Tibial artery (tissue), 4 donors: ENCODE measurements around the gene SLC39A6.

Experiments used
- DNase-seq, 2 donors: peaks; one replicate each; pipeline ENCODE4 v3.0.0-alpha.2; 2019
- H3K27ac ChIP-seq, 2 donors: fragments of 200-600 bp; sonication (generic) in 1 of 2; 1 replicate in 1 of 2; 2 replicates in 1 of 2; pipeline ENCODE4 v1.5.1; 2018 to 2019; ENCODE audit warnings: mild to moderate bottlenecking in 1 of 2
- H3K27me3 ChIP-seq, 2 donors: fragments of 200-600 bp; sonication (generic) in 1 of 2; one replicate each; pipeline versions ENCODE4 v1.5.1 to v1.6.0; 2016 to 2019
- H3K36me3 ChIP-seq, 3 donors: fragments of 200-600 bp; sonication (generic) in 2 of 3; one replicate each; pipeline ENCODE4 v1.5.1; 2016 to 2019; ENCODE audit warnings: mild to moderate bottlenecking in 2 of 3
- H3K4me1 ChIP-seq, 4 donors: fragments of 200-600 bp; sonication (generic) in 2 of 4; 1 replicate in 3 of 4; 2 replicates in 1 of 4; pipeline ENCODE4 v1.5.1; 2016 to 2019
- H3K4me3 ChIP-seq, 2 donors: fragments of 200-600 bp; sonication (generic) in 1 of 2; 1 replicate in 1 of 2; 2 replicates in 1 of 2; pipeline ENCODE4 v1.5.1; 2018 to 2019; ENCODE audit warnings: mild to moderate bottlenecking in 2 of 2
- H3K9me3 ChIP-seq, 3 donors: fragments of 200-600 bp; sonication (generic) in 1 of 3; one replicate each; pipeline ENCODE4 v1.5.1; 2016 to 2019
- CTCF ChIP-seq, 2 experiments: fragments of 200-600 bp in 1 of 2; fragments of 450-650 bp in 1 of 2; IDR thresholded peaks; one replicate each; pipeline ENCODE4 v1.5.1; 2017 to 2019; ENCODE audit warnings: antibody characterized with exemption in 2 of 2, mild to moderate bottlenecking in 1 of 2, moderate library complexity in 1 of 2
- intact Hi-C: fragments of 100-400 bp; cut with DNase I; formaldehyde crosslinking; loops from one replicate; pipeline ENCODE4 v1.15.0; 2023; ENCODE audit warnings: low total_unique reads

SLC39A6 gene

GRCh38 chr18:36128907-36129299 is 237 bp downstream of the SLC39A6 start:
- DNase-seq = no peak
- Histone ChIP-seq H3K36me3 (peaks cover 5 to 19% (median 9%) of the 10 kb centered on the region in 3 donors), H3K27me3 (no peaks in the 10 kb centered on the region), H3K27ac (peak overlapping the region; percentile 96 to 99), H3K9me3 (no peaks in the 10 kb centered on the region), H3K4me3 (peak overlapping the region; percentile 73 to 81), H3K4me1 (peaks cover 0 to 34% (median 28%) of the 10 kb centered on the region in 4 donors)
- intact Hi-C loops = loop anchor here (10.0 kb wide), 1 partner anchor 64 kb away; the partner anchor contains the start of gene RPRD1A
- TF ChIP-seq CTCF (IDR thresholded peaks at IDR 0.05) = no peak

GRCh38 chr18:36128530-36128870 is 640 bp downstream of the SLC39A6 start:
- no peak for TF ChIP-seq CTCF (IDR thresholded peaks at IDR 0.05)
- peaks cover 8 to 23% (median 11%) of the 10 kb centered on the region in 3 donors for H3K36me3 ChIP-seq
- no peaks in the 10 kb centered on the region for H3K27me3 ChIP-seq
- intact Hi-C loops = loop anchor here (10.0 kb wide), 1 partner anchor 64 kb away; the partner anchor contains the start of gene RPRD1A
- H3K27ac ChIP-seq = peak overlapping the region; percentile 96 to 99
- no peaks in the 10 kb centered on the region for H3K9me3 ChIP-seq
- DNase-seq = peak in 1 of 2 donors; percentile 28
- H3K4me1 ChIP-seq = peaks cover 0 to 34% (median 28%) of the 10 kb centered on the region in 4 donors
- H3K4me3 ChIP-seq = peak overlapping the region; percentile 73 to 81

GRCh38 chr18:36127836-36128529 is 1.2 kb downstream of the SLC39A6 start:
- DNase-seq = no peak
- intact Hi-C loops = loop anchor here (10.0 kb wide), 1 partner anchor 63 kb away; the partner anchor contains the start of gene RPRD1A
- Histone ChIP-seq H3K27me3 (no peaks in the 10 kb centered on the region), H3K4me3 (peak overlapping the region; percentile 73 to 81), H3K27ac (peak overlapping the region; percentile 96 to 99), H3K4me1 (peaks cover 0 to 32% (median 27%) of the 10 kb centered on the region in 4 donors), H3K36me3 (peaks cover 9 to 28% (median 16%) of the 10 kb centered on the region in 3 donors), H3K9me3 (no peaks in the 10 kb centered on the region)
- TF ChIP-seq CTCF (IDR thresholded peaks at IDR 0.05) = no peak

GRCh38 chr18:36126668-36127067 is 2.5 kb downstream of the SLC39A6 start:
- H3K4me1 ChIP-seq = peaks cover 0 to 20% (median 17%) of the 10 kb centered on the region in 4 donors
- TF ChIP-seq CTCF (IDR thresholded peaks at IDR 0.05) = no peak
- H3K9me3 ChIP-seq = no peaks in the 10 kb centered on the region
- peaks cover 22 to 39% (median 25%) of the 10 kb centered on the region in 3 donors for H3K36me3 ChIP-seq
- H3K4me3 ChIP-seq = no peak overlapping the region
- intact Hi-C loops = loop anchor here (10.0 kb wide), 1 partner anchor 62 kb away; the partner anchor contains the start of gene RPRD1A
- H3K27ac ChIP-seq = no peak overlapping the region
- no peaks in the 10 kb centered on the region for H3K27me3 ChIP-seq
- no peak for DNase-seq

- H3K27ac ChIP-seq = no peak overlapping the region
- H3K4me3 ChIP-seq = no peak overlapping the region
- DNase-seq = no peak
- TF ChIP-seq CTCF (IDR thresholded peaks at IDR 0.05) = no peak
- H3K9me3 ChIP-seq = no peaks in the 10 kb centered on the region
- H3K36me3 ChIP-seq = peaks cover 25 to 50% (median 38%) of the 10 kb centered on the region in 3 donors
- peaks cover 0 to 8% (median 5%) of the 10 kb centered on the region in 4 donors for H3K4me1 ChIP-seq
- no peaks in the 10 kb centered on the region for H3K27me3 ChIP-seq
- intact Hi-C loops = loop anchor here (10.0 kb wide), 1 partner anchor 60 kb away; the partner anchor contains the start of gene RPRD1A
These were observed 4.3 kb downstream of the SLC39A6 start for GRCh38 chr18:36124841-36125240.
